Caco-2 (cell line): ENCODE measurements around the gene ZNF625. TPM values are rescaled to one million over a fixed set of nuclear protein-coding genes. Genes with fewer than 3 reads are reported as not detected.

Experiments used
- Bru-seq: library from RNA; stranded (reverse); fragments of 400-500 nt; gene quantifications from one replicate; lab custom pipeline; 2021; lab: Mats Ljungman, UMichigan
- BruChase-seq, 2 experiments: library from RNA; stranded (reverse); fragments of 400-500 nt; gene quantifications; one replicate each; lab custom pipeline; 2021; lab: Mats Ljungman, UMichigan
- BruUV-seq: library from RNA; stranded (reverse); fragments of 400-500 nt; replicated peaks from 2 replicates; lab custom pipeline; 2021; lab: Mats Ljungman, UMichigan
- CTCF ChIA-PET: fragments of 300-600 bp; sonication (Branson Sonifier 250); formaldehyde crosslinking; loops from one replicate; lab custom pipeline; 2022; ENCODE audit warnings: antibody characterized with exemption; lab: Charles Lee
- POLR2A ChIA-PET: fragments of 300-600 bp; sonication (Branson Sonifier 250); formaldehyde crosslinking; loops from one replicate; lab custom pipeline; 2022; ENCODE audit warnings: antibody characterized with exemption; lab: Charles Lee
- DNase-seq, 2 experiments: peaks; one replicate each; pipeline versions ENCODE4 v3.0.0 to v3.0.0-alpha.2; 2020 to 2022
- H3K27me3 ChIP-seq: replicated peaks from 2 replicates; pipeline ENCODE4 v1.6.0; 2011; ENCODE audit warnings: low read length; ENCODE audit not compliant: control insufficient read depth, insufficient read depth
- H3K36me3 ChIP-seq: 2 replicates; pipeline ENCODE4 v1.5.1; 2011; ENCODE audit warnings: low read length; ENCODE audit not compliant: control insufficient read depth, insufficient read depth
- H3K4me1 ChIP-seq: fragments of 250-450 bp; sonication (Bioruptor Pico); 2 replicates; pipeline ENCODE4 v1.5.1; 2020; ENCODE audit warnings: mild to moderate bottlenecking
- H3K4me3 ChIP-seq: 2 replicates; pipeline ENCODE4 v1.5.1; 2011; ENCODE audit warnings: low read depth, mild to moderate bottlenecking, control low read depth, low read length
- H3K9me3 ChIP-seq: fragments of 250-450 bp; sonication (Bioruptor Pico); 2 replicates; pipeline ENCODE4 v1.5.1; 2020; ENCODE audit warnings: mild to moderate bottlenecking, moderate library complexity
- H3K27ac Mint-ChIP-seq: one replicate; pipeline ENCODE4 v1.8.0; 2022; ENCODE audit warnings: mixed read lengths; ENCODE audit not compliant: unreplicated experiment
- H3K27me3 Mint-ChIP-seq: one replicate; pipeline ENCODE4 v1.8.0; 2022; ENCODE audit warnings: mixed read lengths; ENCODE audit not compliant: insufficient read depth, unreplicated experiment
- H3K36me3 Mint-ChIP-seq: one replicate; pipeline ENCODE4 v1.8.0; 2022; ENCODE audit warnings: mild to moderate bottlenecking, mixed read lengths; ENCODE audit not compliant: insufficient read depth, unreplicated experiment
- H3K4me1 Mint-ChIP-seq: one replicate; pipeline ENCODE4 v1.8.0; 2022; ENCODE audit warnings: low read depth, mixed read lengths; ENCODE audit not compliant: unreplicated experiment
- H3K4me3 Mint-ChIP-seq: one replicate; pipeline ENCODE4 v1.8.0; 2022; ENCODE audit warnings: mild to moderate bottlenecking, moderate library complexity, mixed read lengths; ENCODE audit not compliant: unreplicated experiment
- H3K9me3 Mint-ChIP-seq: one replicate; pipeline ENCODE4 v1.8.0; 2022; ENCODE audit warnings: mixed read lengths; ENCODE audit not compliant: unreplicated experiment
- intact Hi-C: fragments of 100-400 bp; cut with micrococcal nuclease; formaldehyde crosslinking; loops from one replicate; pipeline ENCODE4 v1.10.0; 2022; ENCODE audit not compliant: unreplicated experiment
- long read RNA-seq: library from polyadenylated mRNA; stranded (forward); transcript quantifications from one replicate; pipeline ENCODE4 v2.0.0, GENCODE V29; 2022
- total RNA-seq: library from RNA; stranded (reverse); gene quantifications from 2 replicates; pipeline ENCODE4 v1.2.3, GENCODE V29; 2022
- TF ChIP-seq, protein P1 (sequence below), 2 experiments: fragments of 200-600 bp in 1 of 2; IDR thresholded peaks; 1 replicate in 1 of 2; 2 replicates in 1 of 2; pipeline versions ENCODE4 v1.5.1 to v1.8.0; 2011 to 2022; ENCODE audit warnings: antibody characterized with exemption in 1 of 2, control low read depth in 1 of 2, inconsistent platforms in 1 of 2, low read depth in 1 of 2, low read length in 1 of 2, mild to moderate bottlenecking in 1 of 2, moderate library complexity in 1 of 2; ENCODE audit not compliant: insufficient read depth in 1 of 2, severe bottlenecking in 1 of 2, unreplicated experiment in 1 of 2

The ZNF625 gene
- not detected in 2 replicates for total RNA-seq
- not detected for Bru-seq, nascent RNA
- BruChase-seq, experiment 1, labeled RNA remaining after a 2-hour chase = not detected
- BruChase-seq, experiment 2, labeled RNA remaining after a 6-hour chase = not detected
- long read RNA-seq = 0 reads

DNA sequence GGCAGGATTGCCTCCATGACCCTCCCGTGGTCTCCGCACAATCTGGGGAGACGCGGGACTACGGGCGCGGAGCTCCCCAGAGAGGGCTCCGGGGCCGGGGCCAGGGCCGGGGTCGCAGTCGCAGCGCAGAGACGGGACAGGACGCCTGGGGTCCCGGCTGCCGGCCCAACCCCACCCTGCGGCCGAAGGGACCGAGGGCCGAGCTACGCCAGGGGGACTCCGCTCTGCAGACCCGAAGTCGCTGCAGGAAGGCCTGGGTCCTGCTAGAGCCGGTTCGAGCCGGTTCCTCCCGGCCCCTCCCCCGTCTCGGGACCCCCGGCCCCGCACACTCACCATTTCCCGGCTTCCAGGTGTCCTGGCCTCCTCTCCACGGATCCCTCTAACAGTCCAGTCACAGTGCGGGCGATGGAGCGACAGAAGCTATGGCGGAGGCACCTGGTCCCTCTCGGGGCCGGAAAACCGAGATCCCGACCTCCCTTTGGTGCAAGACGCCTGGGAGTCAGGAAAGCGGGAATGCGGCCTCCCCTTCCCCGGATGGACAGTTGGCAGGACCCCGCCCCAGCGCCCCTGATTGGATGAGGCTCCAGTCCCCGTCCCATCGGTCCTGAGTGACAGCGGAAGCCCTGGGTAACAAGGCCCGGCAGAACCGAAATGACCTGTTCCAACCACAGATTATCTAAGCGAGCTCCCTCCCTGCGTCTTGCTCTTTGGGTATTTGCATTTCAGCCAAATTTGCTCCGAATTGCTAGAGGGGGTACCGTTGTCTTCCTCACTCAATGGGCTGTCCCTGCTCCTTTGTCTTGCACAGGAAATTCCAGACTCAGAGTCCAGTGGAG, at the start of gene ZNF625:
Gene ZNF625 (minus strand): TSS at position 512 of the 836 bp plus-strand sequence. CDS start 176 bp downstream, at position 336.
- ChIA-PET POLR2A (no interaction called here), CTCF (no interaction called here)
- Histone ChIP-seq H3K27me3 (no peaks in the 10 kb centered on the region), H3K4me1 (no peaks in the 10 kb centered on the region), H3K4me3 (no peak within 1 kb of the TSS), H3K36me3 (no peaks in the 10 kb centered on the region), H3K9me3 (no peaks in the 10 kb centered on the region)
- DNase-seq = no peak
- TF ChIP-seq, protein P1, sequence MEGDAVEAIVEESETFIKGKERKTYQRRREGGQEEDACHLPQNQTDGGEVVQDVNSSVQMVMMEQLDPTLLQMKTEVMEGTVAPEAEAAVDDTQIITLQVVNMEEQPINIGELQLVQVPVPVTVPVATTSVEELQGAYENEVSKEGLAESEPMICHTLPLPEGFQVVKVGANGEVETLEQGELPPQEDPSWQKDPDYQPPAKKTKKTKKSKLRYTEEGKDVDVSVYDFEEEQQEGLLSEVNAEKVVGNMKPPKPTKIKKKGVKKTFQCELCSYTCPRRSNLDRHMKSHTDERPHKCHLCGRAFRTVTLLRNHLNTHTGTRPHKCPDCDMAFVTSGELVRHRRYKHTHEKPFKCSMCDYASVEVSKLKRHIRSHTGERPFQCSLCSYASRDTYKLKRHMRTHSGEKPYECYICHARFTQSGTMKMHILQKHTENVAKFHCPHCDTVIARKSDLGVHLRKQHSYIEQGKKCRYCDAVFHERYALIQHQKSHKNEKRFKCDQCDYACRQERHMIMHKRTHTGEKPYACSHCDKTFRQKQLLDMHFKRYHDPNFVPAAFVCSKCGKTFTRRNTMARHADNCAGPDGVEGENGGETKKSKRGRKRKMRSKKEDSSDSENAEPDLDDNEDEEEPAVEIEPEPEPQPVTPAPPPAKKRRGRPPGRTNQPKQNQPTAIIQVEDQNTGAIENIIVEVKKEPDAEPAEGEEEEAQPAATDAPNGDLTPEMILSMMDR (IDR thresholded peaks at IDR 0.05; ENCODE audit: insufficient read depth in 1 of 2, low read depth in 1 of 2, low read length in 1 of 2, severe bottlenecking in 1 of 2, unreplicated experiment in 1 of 2) = no peak
- intact Hi-C loops = no loop called here
- Mint-ChIP-seq H3K4me3 (no peak within 1 kb of the TSS), H3K4me1 (no peaks in the 10 kb centered on the region), H3K27ac (no peak within 1 kb of the TSS), H3K36me3 (no peaks in the 10 kb centered on the region), H3K27me3 (peaks cover 2% of the 10 kb centered on the region), H3K9me3 (peaks cover 8% of the 10 kb centered on the region)
- BruUV-seq = no TSS peak

GRCh38 chr19:12205296-12205695, 48.8 kb upstream of the ZNF625 start:
- Mint-ChIP-seq H3K36me3 (peaks cover 5% of the 10 kb centered on the region), H3K4me3 (no peak overlapping the region), H3K27ac (no peak overlapping the region), H3K9me3 (peaks cover 28% of the 10 kb centered on the region), H3K27me3 (no peaks in the 10 kb centered on the region), H3K4me1 (no peaks in the 10 kb centered on the region)
- H3K36me3 ChIP-seq = no peaks in the 10 kb centered on the region
- no peaks in the 10 kb centered on the region for H3K27me3 ChIP-seq
- DNase-seq = no peak
- intact Hi-C loops = no loop called here
- BruUV-seq = no TSS peak
- peaks cover 8% of the 10 kb centered on the region for H3K9me3 ChIP-seq
- H3K4me1 ChIP-seq = no peaks in the 10 kb centered on the region
- ChIA-PET POLR2A (no interaction called here), CTCF (no interaction called here)
- no peak overlapping the region for H3K4me3 ChIP-seq
- TF ChIP-seq, protein P1 (IDR thresholded peaks at IDR 0.05; ENCODE audit: insufficient read depth in 1 of 2, low read depth in 1 of 2, low read length in 1 of 2, severe bottlenecking in 1 of 2, unreplicated experiment in 1 of 2) = no peak

DNA sequence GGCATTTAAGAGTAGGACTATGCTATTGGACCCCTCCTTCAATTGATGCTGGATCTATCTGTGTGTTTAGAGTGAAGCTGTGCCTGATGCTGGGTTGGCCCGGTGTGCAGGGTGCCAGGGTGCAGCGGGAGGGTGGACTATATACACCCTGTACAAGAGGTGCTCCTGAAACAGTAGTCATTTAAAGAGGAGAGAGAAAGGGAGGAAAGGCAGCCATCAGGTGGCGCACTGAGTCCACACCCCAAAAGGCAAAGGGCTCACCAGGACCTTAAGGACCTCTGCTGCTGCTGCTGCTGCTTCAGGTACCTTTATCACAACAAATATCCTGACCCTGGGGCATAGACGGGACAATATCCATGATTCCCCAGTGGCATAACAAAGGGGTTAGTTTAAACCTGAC, 45.7 kb upstream of the ZNF625 start:
- Mint-ChIP-seq H3K4me3 (no peak overlapping the region), H3K27me3 (no peaks in the 10 kb centered on the region), H3K4me1 (no peaks in the 10 kb centered on the region), H3K36me3 (peaks cover 5% of the 10 kb centered on the region), H3K9me3 (peaks cover 38% of the 10 kb centered on the region), H3K27ac (no peak overlapping the region)
- intact Hi-C loops = loop anchor here (2.0 kb wide), 1 partner anchor 145 kb away; no protein-coding TSS in a partner anchor
- Histone ChIP-seq H3K4me3 (no peak overlapping the region), H3K9me3 (peaks cover 10% of the 10 kb centered on the region; the same call in 1 of the 2 replicates), H3K36me3 (no peaks in the 10 kb centered on the region), H3K4me1 (no peaks in the 10 kb centered on the region), H3K27me3 (no peaks in the 10 kb centered on the region)
- ChIA-PET POLR2A (no interaction called here), CTCF (no interaction called here)
- no TSS peak for BruUV-seq
- peak; percentile 21 to 39 for DNase-seq
- TF ChIP-seq, protein P1 (IDR thresholded peaks at IDR 0.05; ENCODE audit: insufficient read depth in 1 of 2, low read depth in 1 of 2, low read length in 1 of 2, severe bottlenecking in 1 of 2, unreplicated experiment in 1 of 2) = no peak
